H1 (cell line): ENCODE measurements around the gene KLHL17. TPM values are rescaled to one million over a fixed set of nuclear protein-coding genes. Genes with fewer than 3 reads are reported as not detected.

Experiments
- CEBPB ChIP-seq: IDR thresholded peaks from 2 replicates; pipeline ENCODE4 v1.6.1; 2012; ENCODE audit warnings: low read depth, low read length
- CREB1 ChIP-seq: IDR thresholded peaks from 2 replicates; pipeline ENCODE4 v1.6.1; 2012; ENCODE audit warnings: inconsistent platforms
- CTCF ChIP-seq, 3 experiments: IDR thresholded peaks; 1 replicate in 2 of 3; 2 replicates in 1 of 3; pipeline versions ENCODE4 v1.5.1 to v1.6.1; 2011; ENCODE audit warnings: low read length in 3 of 3, mild to moderate bottlenecking in 3 of 3, inconsistent platforms in 2 of 3, low read depth in 1 of 3, moderate library complexity in 1 of 3; ENCODE audit not compliant: insufficient read depth in 1 of 3; ENCODE audit errors: control extremely low read depth in 1 of 3
- EZH2 ChIP-seq: fragments of 200-600 bp; sonication (generic); IDR thresholded peaks from 2 replicates; pipeline ENCODE4 v1.7.1; 2012; ENCODE audit warnings: low read depth, mild to moderate bottlenecking, moderate library complexity, low read length, inconsistent platforms; ENCODE audit not compliant: severe bottlenecking
- polyA plus RNA-seq, 7 experiments: library from polyadenylated mRNA; depleted of rRNA in 3 of 7; stranded (reverse) in 5 of 7; unstranded in 2 of 7; fragments of >200 nt in 5 of 7; fragments of 200-250 nt in 2 of 7; gene quantifications; 1 replicate in 5 of 7; 2 replicates in 1 of 7; 4 replicates in 1 of 7; pipeline versions ENCODE4 v1.2.1 to v1.2.3, GENCODE V29; 2011 to 2013; ENCODE audit warnings: missing spikeins in 2 of 7, mixed read lengths in 2 of 7
- total RNA-seq: library from RNA; stranded (reverse); fragmentation: NEBNext Ultra II Directional; extraction: Animal tissue kit (Norgen Biotek cat#: 25700); gene quantifications from 2 replicates; pipeline ENCODE4 v1.2.1, GENCODE V29; 2021

Gene KLHL17
- total and polyA plus RNA-seq, 2 of the 8 experiments (the other 6 are each of a cell fraction or from before 2014, with no cell fraction given), result 32.6 to 36.1 TPM

- no peak for TF ChIP-seq EZH2
- TF ChIP-seq CREB1, result no peak
- TF ChIP-seq CEBPB, result no peak
- no peak for TF ChIP-seq CTCF (IDR thresholded peaks at IDR 0.05; ENCODE audit: control extremely low read depth in 1 of 3, insufficient read depth in 1 of 3, low read depth in 1 of 3, low read length in 3 of 3)
Observed at GRCh38 chr1:914891-915280, 45.5 kb upstream of the KLHL17 start (continued).
